ENCODE data around the gene VIM.
A peak's percentile ranks its signal among the peaks of the same experiment; 100 is the strongest.
"Not testable (repeated sequence)": the region's sequence is repeated elsewhere in the genome, so short reads cannot be mapped to it uniquely, and the experiment has no call there.

Gene VIM

DNA sequence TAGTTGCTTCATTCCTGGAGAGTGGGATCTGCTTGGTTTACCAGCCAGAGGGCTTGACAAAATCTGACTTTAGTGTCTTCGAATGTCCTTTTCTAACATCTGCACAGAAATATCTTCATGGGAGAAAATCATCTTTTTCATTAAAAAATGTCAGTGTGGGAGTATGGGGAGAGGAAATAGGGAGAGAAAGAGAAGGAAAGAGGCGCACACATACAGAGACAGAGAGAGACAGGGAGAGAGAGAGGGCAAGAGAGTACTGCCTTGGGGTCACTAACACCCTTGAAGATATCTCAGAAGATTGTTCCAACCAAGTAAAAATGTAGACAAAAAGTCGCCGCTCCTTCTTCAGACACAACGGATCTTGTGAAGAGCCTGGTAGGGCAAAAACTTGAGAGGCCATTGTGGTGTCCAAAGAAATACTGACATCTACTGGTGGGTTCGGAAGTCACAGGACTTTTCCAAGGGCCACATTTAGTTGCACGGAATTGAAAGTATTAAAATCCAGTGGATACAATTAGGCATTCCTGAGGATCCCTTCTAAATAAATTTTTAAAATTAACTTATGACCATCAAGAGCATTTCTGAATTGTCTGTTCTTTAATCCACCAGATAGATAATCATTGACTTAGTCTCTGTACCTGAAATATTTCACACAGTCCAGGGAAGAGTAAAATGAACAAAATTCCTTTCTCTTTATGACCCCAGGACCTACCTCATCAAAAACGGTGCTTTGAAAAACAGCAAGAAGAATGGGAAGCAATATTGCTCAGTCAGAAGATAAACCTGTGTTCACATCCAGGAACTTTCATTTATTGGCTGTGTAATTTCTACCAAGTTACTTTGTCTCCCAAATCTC, 29.7 kb downstream of the VIM start:
- DNase-seq: peak; percentile 9 to 66 (median 28)

GRCh38 chr10:17262502-17262901, 34.5 kb downstream of the VIM start:
- no peak for DNase-seq

GRCh38 chr10:17263580-17263979, 35.5 kb downstream of the VIM start:
- DNase-seq: no peak

GRCh38 chr10:17265468-17265867, 37.4 kb downstream of the VIM start:
- DNase-seq: no peak

- DNase-seq: not testable (repeated sequence)
These were observed 38.5 kb downstream of the VIM start for GRCh38 chr10:17266549-17266948.

DNA sequence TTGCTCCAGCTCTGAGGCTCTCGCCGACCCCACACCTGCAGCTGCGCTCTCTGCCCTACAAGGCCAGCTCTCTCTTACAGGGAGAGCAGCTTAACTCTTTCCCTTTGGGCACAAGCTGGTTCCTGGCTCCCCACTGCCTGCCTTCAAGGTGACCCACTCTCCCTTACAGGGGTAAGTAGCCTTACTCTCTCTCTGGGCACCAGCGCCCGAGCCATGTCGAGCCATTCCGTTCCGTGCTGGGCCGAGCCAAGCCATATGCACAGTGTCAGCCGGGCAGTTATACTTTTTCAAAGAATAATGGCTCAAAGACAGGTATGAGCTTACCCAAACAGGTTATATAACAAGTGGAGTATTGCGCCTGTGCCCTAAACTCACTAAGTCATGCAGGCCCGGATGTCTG, 44.6 kb downstream of the VIM start:
- DNase-seq: no peak

- no peak for DNase-seq
These were observed 45.4 kb downstream of the VIM start for GRCh38 chr10:17273403-17273802.

DNA sequence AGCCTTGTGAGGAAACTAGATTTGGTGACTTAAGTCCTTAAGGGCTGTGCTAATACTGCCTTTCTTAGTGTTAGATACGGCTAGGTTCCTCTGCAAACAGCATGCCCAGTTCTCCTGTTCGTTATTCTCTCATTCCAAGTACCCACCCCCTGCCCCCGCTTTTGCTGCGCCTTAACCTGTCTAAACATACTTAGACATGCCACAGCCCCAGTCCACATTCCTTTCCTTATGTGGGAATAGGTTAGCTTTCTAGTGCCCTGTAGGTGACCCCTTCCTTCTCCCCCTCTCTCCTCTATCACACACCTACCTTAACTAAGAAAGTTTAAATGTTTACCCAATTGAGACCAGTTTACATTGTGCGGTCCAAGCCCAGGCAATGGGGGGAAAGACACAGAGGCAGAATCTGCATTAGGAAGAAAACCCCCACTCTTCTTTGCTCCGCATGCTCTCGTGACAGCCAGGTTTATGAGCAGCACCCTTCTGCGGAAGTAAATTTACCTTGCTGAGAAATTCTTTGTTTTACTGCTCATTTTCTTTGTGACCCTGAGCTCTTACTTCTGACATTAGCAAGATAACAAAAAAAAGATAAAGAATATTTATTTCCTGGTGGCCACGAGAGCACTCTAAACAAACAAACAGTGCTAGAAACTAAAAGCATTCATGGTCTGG, 48.8 kb downstream of the VIM start:
- no peak for DNase-seq

- no peak for DNase-seq
These were observed 50.7 kb downstream of the VIM start for GRCh38 chr10:17278607-17279240.

DNA sequence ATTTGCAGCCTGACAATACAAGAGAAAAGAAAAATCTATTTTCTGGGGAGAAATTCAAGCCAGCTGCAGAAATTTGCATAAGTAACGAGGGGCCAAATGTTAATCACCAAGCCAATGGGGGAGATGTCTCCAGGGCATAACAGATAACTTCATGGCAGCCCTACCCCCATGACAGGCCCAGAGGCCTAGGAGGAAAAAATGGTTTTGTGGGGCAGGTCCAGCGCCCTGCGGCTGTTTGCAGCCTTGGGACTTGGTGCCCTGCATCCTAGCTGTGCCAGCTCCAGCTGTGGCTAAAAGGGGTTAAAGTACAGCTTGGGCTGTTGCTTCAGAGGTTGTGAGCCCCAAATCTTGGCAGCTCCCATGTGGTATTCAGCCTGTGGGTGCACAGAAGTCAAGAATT, 54.3 kb downstream of the VIM start:
- no peak for DNase-seq

GRCh38 chr10:17286562-17287550, 58.8 kb downstream of the VIM start:
- no peak for DNase-seq
